GM15510 (cell line): ENCODE measurements around the gene ESD.

Experiments
- POLR2A ChIP-seq: IDR thresholded peaks from 3 replicates; pipeline ENCODE4 v1.6.1; 2011; ENCODE audit warnings: borderline replicate concordance; ENCODE audit not compliant: insufficient read length; ENCODE audit errors: extremely low read depth

Gene ESD

GRCh38 chr13:46754812-46755211 lies 42.1 kb downstream of the ESD start:
- no peak for TF ChIP-seq POLR2A

- TF ChIP-seq POLR2A, result no peak
These were observed 43.0 kb downstream of the ESD start for GRCh38 chr13:46753917-46754316.

GRCh38 chr13:46753137-46753536 lies 43.8 kb downstream of the ESD start:
- no peak for TF ChIP-seq POLR2A

GRCh38 chr13:46751811-46752635 lies 44.9 kb downstream of the ESD start:
- no peak for TF ChIP-seq POLR2A

- no peak for TF ChIP-seq POLR2A
These were observed 47.0 kb downstream of the ESD start for GRCh38 chr13:46749951-46750350.

GRCh38 chr13:46748300-46748699 lies 48.7 kb downstream of the ESD start:
- TF ChIP-seq POLR2A, result no peak

- no peak for TF ChIP-seq POLR2A
These were observed 49.7 kb downstream of the ESD start for GRCh38 chr13:46747031-46747820.

GRCh38 chr13:46745706-46746105 lies 51.3 kb downstream of the ESD start:
- no peak for TF ChIP-seq POLR2A

GRCh38 chr13:46745062-46745461 lies 51.9 kb downstream of the ESD start:
- no peak for TF ChIP-seq POLR2A

- no peak for TF ChIP-seq POLR2A
These were observed 53.8 kb downstream of the ESD start for GRCh38 chr13:46743191-46743590.

- no peak for TF ChIP-seq POLR2A
These were observed 57.4 kb downstream of the ESD start for GRCh38 chr13:46739447-46740098.

GRCh38 chr13:46738766-46739165 lies 58.2 kb downstream of the ESD start:
- no peak for TF ChIP-seq POLR2A

GRCh38 chr13:46738055-46738454 lies 58.9 kb downstream of the ESD start:
- TF ChIP-seq POLR2A, result no peak

- TF ChIP-seq POLR2A, result no peak
These were observed 60.2 kb downstream of the ESD start for GRCh38 chr13:46736541-46737310.
